ENCODE data around the gene RAD1.
A peak's percentile ranks its signal among the peaks of the same experiment; 100 is the strongest.

Gene RAD1

GRCh38 chr5:34929134-34929719, 13.9 kb upstream of the RAD1 start, which contains the start of gene DNAJC21 (continued):
- TF ChIP-seq ZFP69B (tag by site-specific recombination; IDR thresholded peaks at IDR 0.05): no peak
- no peak for TF ChIP-seq ZNF544 (tag by site-specific recombination; IDR thresholded peaks at IDR 0.05)
- TF ChIP-seq ZNF48 (tag by site-specific recombination; IDR thresholded peaks at IDR 0.05): no peak
- TF ChIP-seq ZNF670 (tag by site-specific recombination; IDR thresholded peaks at IDR 0.05; ENCODE audit: low read depth): no peak
- no peak for TF ChIP-seq SCRT2 (tag by site-specific recombination; IDR thresholded peaks at IDR 0.05)
- peak; percentile 52 for TF ChIP-seq GLIS1 (tag by site-specific recombination; IDR thresholded peaks at IDR 0.05)
- no peak for TF ChIP-seq ZNF449 (tag by site-specific recombination; IDR thresholded peaks at IDR 0.05)
- TF ChIP-seq SP3 (tag by site-specific recombination; IDR thresholded peaks at IDR 0.05): peak; percentile 99
- no peak for TF ChIP-seq FEZF1 (tag by site-specific recombination; IDR thresholded peaks at IDR 0.05)
- peak; percentile 51 for TF ChIP-seq SP7 (tag by site-specific recombination; IDR thresholded peaks at IDR 0.05)
- no peak for TF ChIP-seq ZNF202 (tag by site-specific recombination; IDR thresholded peaks at IDR 0.05; ENCODE audit: borderline replicate concordance)
- no peak for TF ChIP-seq ZNF488 (tag by site-specific recombination; IDR thresholded peaks at IDR 0.05)
- TF ChIP-seq KLF8 (tag by site-specific recombination; IDR thresholded peaks at IDR 0.05): peak; percentile 98
- no peak for TF ChIP-seq ZFP3 (tag by site-specific recombination; IDR thresholded peaks at IDR 0.05; ENCODE audit: low read depth)
- peak; percentile 31; the same call in 1 of the 2 replicates for TF ChIP-seq KLF17 (tag by site-specific recombination; IDR thresholded peaks at IDR 0.05)
- TF ChIP-seq OSR2 (tag by site-specific recombination; IDR thresholded peaks at IDR 0.05): no peak
- TF ChIP-seq ZNF660 (tag by site-specific recombination; IDR thresholded peaks at IDR 0.05): 0 out of 2 replicates have a peak, but pooled peaks have one; percentile 7
- no peak for TF ChIP-seq ZNF133 (tag by site-specific recombination; IDR thresholded peaks at IDR 0.05)
- peak; percentile 99 for TF ChIP-seq ZFHX2 (tag by site-specific recombination; conservative IDR thresholded peaks at IDR 0.05)
- TF ChIP-seq BCL6B (tag by site-specific recombination; IDR thresholded peaks at IDR 0.05): no peak
- no peak for TF ChIP-seq ZNF791 (tag by site-specific recombination; IDR thresholded peaks at IDR 0.05)
- peak; percentile 92 for TF ChIP-seq KLF9 (tag by site-specific recombination; IDR thresholded peaks at IDR 0.05; ENCODE audit: low read depth)
- no peak for TF ChIP-seq ZNF830 (tag by site-specific recombination; IDR thresholded peaks at IDR 0.05; ENCODE audit: low read depth)
- peak; percentile 99 for TF ChIP-seq EGR2 (tag by site-specific recombination; IDR thresholded peaks at IDR 0.05; ENCODE audit: low read depth)
- TF ChIP-seq ZNF513 (tag by site-specific recombination; IDR thresholded peaks at IDR 0.05): no peak
- TF ChIP-seq ZNF24 (tag by site-specific recombination; IDR thresholded peaks at IDR 0.05): no peak
- no peak for TF ChIP-seq ZNF26 (tag by site-specific recombination; IDR thresholded peaks at IDR 0.05)
- TF ChIP-seq ZNF701 (tag by site-specific recombination; IDR thresholded peaks at IDR 0.05): no peak
